Uterus (tissue), 2 donors: ENCODE measurements around the gene CARD9.

Experiments
- POLR2A ChIP-seq, 2 donors: fragments of 450-650 bp; IDR thresholded peaks; one replicate each; pipeline ENCODE4 v1.6.1; 2016; ENCODE audit warnings: antibody characterized with exemption in 2 of 2, mild to moderate bottlenecking in 1 of 2, moderate library complexity in 1 of 2
- TF ChIP-seq, protein P1 (sequence below), 4 experiments: fragments of 200-600 bp in 2 of 4; fragments of 450-650 bp in 2 of 4; sonication (generic) in 2 of 4; IDR thresholded peaks; one replicate each; pipeline ENCODE4 v1.5.1; 2016 to 2019; ENCODE audit warnings: antibody characterized with exemption in 4 of 4, mild to moderate bottlenecking in 2 of 4, moderate library complexity in 1 of 4

DNA sequence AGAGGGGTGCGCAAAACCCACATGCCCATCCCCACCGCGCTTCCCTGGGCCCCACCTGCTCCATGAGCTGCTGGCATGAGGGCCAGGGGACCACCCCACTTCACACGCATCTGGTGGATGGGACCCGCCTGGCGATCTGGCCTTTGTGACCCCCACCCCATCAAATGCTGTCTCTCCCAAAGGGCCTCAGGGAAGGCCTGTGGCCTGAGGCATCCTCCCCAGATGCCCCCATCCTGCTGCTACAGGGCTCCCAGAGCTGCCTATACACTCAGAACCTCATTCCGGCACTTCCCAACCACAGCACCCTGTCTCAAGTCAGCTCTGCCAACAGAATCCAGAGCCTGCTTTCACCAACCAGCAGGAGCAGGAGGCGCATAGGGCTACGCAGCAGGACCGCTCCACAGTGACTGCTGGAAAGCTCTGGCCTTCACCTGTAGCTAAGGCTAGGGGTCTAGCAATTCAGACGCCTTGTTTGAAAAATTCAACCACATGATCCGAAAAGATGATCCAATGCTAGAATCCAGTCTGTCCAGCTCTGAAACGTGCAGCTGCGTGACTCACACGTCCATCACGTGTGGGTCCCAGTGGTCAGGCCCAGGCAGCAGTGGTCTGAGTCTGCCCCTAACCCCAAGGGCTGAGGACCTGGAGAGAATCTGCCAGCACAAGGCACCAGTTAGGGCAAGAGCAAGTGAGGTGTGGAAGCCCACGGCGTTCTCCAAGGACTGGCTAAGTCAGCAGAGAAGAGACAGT lies 27.9 kb upstream of the CARD9 start:
- TF ChIP-seq, protein P1, sequence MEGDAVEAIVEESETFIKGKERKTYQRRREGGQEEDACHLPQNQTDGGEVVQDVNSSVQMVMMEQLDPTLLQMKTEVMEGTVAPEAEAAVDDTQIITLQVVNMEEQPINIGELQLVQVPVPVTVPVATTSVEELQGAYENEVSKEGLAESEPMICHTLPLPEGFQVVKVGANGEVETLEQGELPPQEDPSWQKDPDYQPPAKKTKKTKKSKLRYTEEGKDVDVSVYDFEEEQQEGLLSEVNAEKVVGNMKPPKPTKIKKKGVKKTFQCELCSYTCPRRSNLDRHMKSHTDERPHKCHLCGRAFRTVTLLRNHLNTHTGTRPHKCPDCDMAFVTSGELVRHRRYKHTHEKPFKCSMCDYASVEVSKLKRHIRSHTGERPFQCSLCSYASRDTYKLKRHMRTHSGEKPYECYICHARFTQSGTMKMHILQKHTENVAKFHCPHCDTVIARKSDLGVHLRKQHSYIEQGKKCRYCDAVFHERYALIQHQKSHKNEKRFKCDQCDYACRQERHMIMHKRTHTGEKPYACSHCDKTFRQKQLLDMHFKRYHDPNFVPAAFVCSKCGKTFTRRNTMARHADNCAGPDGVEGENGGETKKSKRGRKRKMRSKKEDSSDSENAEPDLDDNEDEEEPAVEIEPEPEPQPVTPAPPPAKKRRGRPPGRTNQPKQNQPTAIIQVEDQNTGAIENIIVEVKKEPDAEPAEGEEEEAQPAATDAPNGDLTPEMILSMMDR (IDR thresholded peaks at IDR 0.05) = no peak
- TF ChIP-seq POLR2A (IDR thresholded peaks at IDR 0.05) = no peak
